ENCODE measurements around the gene TAPBPL.

TAPBPL gene

GRCh38 chr12:6450869-6451347 lies 934 bp upstream of the TAPBPL start:
- peak overlapping the region; percentile 74 for H3K4me3 ChIP-seq (ENCODE audit: low read depth, low read length)
- no peak for TF ChIP-seq CTCF (IDR thresholded peaks at IDR 0.05; ENCODE audit: low read depth, low read length)

- TF ChIP-seq CTCF (IDR thresholded peaks at IDR 0.05; ENCODE audit: low read depth, low read length): no peak
- peak overlapping the region; percentile 74 for H3K4me3 ChIP-seq (ENCODE audit: low read depth, low read length)
These were observed 552 bp downstream of the TAPBPL start for GRCh38 chr12:6452245-6452943.

- no peak for TF ChIP-seq CTCF (IDR thresholded peaks at IDR 0.05; ENCODE audit: low read depth, low read length)
- peak overlapping the region; percentile 74 for H3K4me3 ChIP-seq (ENCODE audit: low read depth, low read length)
These were observed 1.2 kb downstream of the TAPBPL start for GRCh38 chr12:6452944-6453630.

GRCh38 chr12:6457220-6457945 lies 5.5 kb downstream of the TAPBPL start:
- H3K4me3 ChIP-seq (ENCODE audit: low read depth, low read length): no peak overlapping the region
- TF ChIP-seq CTCF (IDR thresholded peaks at IDR 0.05; ENCODE audit: low read depth, low read length): no peak

- H3K4me3 ChIP-seq (ENCODE audit: low read depth, low read length): no peak overlapping the region
- no peak for TF ChIP-seq CTCF (IDR thresholded peaks at IDR 0.05; ENCODE audit: low read depth, low read length)
These were observed 6.6 kb downstream of the TAPBPL start for GRCh38 chr12:6458281-6459003.

GRCh38 chr12:6459004-6459337 lies 7.1 kb downstream of the TAPBPL start:
- no peak for TF ChIP-seq CTCF (IDR thresholded peaks at IDR 0.05; ENCODE audit: low read depth, low read length)

More at GRCh38 chr12:6459004-6459337, 7.1 kb downstream of the TAPBPL start:
- H3K4me3 ChIP-seq (ENCODE audit: low read depth, low read length): no peak overlapping the region

Data from WI38 (cell line).